ENCODE measurements around the gene PTGES. TPM values are rescaled to one million over a fixed set of nuclear protein-coding genes. Genes with fewer than 3 reads are reported as not detected.

PTGES gene
- total RNA-seq, 2 experiments from 2014 or later: not detected

DNA sequence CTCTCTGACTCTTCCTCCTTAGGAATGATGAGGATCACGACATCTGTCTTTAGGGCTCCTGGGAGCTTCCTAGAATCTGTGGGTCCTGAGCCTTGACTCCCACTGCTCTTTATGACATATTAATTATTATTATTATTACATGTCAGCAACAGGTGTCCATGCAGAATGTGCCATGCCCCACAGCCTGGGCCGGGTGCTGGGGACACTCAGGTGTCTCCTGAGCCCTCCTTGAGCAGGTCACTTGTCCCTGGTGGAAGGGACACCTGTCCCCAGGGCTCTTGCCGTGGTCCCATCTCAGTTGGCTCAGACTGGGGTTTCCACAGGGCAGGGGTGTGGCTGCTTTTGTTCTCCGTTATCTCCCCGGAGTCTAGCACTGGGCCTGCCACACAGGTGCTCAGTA lies 34.2 kb downstream of the PTGES start:
- no peaks in the 10 kb centered on the region for H3K36me3 Mint-ChIP-seq (ENCODE audit: low read depth)
- POLR2A ChIA-PET: no interaction called here

DNA sequence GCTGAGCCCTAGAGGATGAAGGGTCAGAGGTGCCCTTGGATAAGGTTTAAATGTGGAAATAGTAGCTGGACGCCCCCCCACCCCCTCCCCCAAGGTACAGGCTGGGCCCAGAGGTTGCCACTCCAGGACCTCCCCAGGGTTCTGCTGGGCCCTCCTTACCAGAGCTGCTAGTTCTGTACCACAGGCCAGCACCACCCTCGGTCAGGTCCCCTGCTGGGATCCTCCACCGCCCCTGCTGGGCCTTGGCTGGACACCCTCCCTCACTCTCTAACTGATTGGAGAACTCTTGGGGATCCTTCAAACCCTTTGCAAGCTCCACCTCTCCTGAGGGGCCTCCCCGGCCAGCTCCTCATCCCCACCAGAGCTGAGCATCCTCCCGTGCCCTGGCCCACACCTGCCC lies 34.9 kb downstream of the PTGES start:
- Mint-ChIP-seq H3K27me3 (peaks cover 2% of the 10 kb centered on the region), H3K4me1 (peaks cover 3% of the 10 kb centered on the region), H3K9me3 (no peaks in the 10 kb centered on the region), H3K4me3 (no peak overlapping the region), H3K36me3 (ENCODE audit: low read depth) (no peaks in the 10 kb centered on the region), H3K27ac (no peak overlapping the region)
- CTCF ChIA-PET: interaction anchor here (0.6 to 1.0 kb wide), 2 partner anchors 8 to 341 kb away, joined by 4 to 5 read pairs; no protein-coding TSS in a partner anchor
- POLR2A ChIA-PET: no interaction called here
- no peak for DNase-seq

More for the DNA sequence above, 34.2 kb downstream of the PTGES start:
- no peak for DNase-seq
- CTCF ChIA-PET: interaction anchor here (1.0 kb wide), 1 partner anchor 7 kb away, joined by 5 read pairs; no protein-coding TSS in a partner anchor
- H3K27ac Mint-ChIP-seq: no peak overlapping the region
- H3K4me1 Mint-ChIP-seq: no peaks in the 10 kb centered on the region
- no peak overlapping the region for H3K4me3 Mint-ChIP-seq
- H3K9me3 Mint-ChIP-seq: no peaks in the 10 kb centered on the region
- H3K27me3 Mint-ChIP-seq: peaks cover 2% of the 10 kb centered on the region

DNA sequence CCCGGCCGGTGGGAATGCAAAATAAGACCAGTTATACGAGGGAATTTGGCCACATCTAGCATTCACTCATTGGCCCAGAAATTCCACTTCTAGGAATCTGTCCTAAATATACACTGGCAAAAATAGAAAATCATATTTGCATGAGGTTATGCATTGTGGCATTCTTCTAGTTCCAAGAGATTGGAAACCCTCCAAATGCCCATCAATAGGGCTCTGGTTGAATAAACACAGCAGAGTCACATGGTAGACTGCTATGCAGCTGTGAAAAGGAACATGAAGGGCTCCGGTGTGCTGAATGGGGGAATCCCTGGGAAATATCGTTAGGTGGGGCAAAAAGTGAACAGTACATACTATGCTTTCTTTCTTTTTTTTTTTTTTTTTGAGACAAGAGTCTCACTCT lies 36.8 kb downstream of the PTGES start:
- H3K9me3 Mint-ChIP-seq: no peaks in the 10 kb centered on the region
- no peaks in the 10 kb centered on the region for H3K36me3 Mint-ChIP-seq (ENCODE audit: low read depth)
- H3K4me1 Mint-ChIP-seq: peaks cover 18% of the 10 kb centered on the region
- no peak for DNase-seq
- ChIA-PET CTCF (interaction anchor here (1.2 kb wide), 1 partner anchor 10 kb away, joined by 9 read pairs; no protein-coding TSS in a partner anchor), POLR2A (no interaction called here)
- H3K27ac Mint-ChIP-seq: no peak overlapping the region
- no peak overlapping the region for H3K4me3 Mint-ChIP-seq
- peaks cover 2% of the 10 kb centered on the region for H3K27me3 Mint-ChIP-seq

DNA sequence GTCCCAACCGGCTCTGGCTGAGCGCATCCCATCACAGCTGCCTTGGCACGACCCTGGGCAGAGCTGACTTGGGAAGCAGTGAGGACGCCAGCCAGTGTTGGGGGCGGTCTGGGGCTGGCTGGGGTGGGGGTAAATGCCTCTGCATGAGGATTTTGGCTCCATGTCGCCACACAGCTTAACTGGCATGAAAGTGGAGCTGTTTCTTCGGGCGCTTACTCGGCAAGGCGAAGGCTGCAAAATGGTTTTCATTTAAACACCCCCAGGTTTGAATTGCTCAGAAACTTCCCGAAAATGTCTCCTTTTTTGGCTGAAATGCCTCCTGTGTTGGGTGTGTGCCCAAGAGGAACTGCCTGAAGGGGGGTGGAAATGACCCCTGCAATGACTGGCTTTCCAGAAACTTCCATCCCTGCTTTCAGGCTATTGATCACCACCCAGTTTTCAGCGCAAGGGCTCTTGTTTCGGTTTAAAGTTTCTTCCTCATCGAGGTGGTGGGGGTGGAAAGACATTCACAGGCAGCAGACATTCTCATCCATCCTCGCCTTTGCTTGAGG lies 38.3 kb downstream of the PTGES start:
- H3K4me1 Mint-ChIP-seq: peaks cover 23% of the 10 kb centered on the region
- CTCF ChIA-PET: interaction anchor here (0.5 to 1.1 kb wide), 3 partner anchors 52 to 533 kb away, joined by 3 to 4 read pairs (median 4); no protein-coding TSS in a partner anchor
- H3K9me3 Mint-ChIP-seq: no peaks in the 10 kb centered on the region
- H3K36me3 Mint-ChIP-seq (ENCODE audit: low read depth): no peaks in the 10 kb centered on the region
- POLR2A ChIA-PET: no interaction called here
- DNase-seq: no peak
- peaks cover 2% of the 10 kb centered on the region for H3K27me3 Mint-ChIP-seq
- H3K27ac Mint-ChIP-seq: no peak overlapping the region
- no peak overlapping the region for H3K4me3 Mint-ChIP-seq

DNA sequence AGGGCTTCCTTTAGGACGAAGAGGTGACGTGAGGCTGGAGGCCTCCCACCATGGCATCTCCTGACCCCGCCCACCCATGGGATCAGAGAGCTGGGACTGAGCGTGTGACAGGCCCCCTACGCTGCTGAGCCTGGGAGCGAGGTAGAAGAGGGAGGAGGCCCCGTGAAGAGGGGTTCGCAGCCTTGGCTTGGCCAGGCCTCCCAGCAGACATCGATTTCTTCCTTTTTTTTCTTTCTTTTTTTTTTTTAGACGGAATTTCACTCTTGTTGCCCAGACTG lies 39.5 kb downstream of the PTGES start:
- DNase-seq: no peak
- no peaks in the 10 kb centered on the region for H3K9me3 Mint-ChIP-seq
- H3K36me3 Mint-ChIP-seq (ENCODE audit: low read depth): no peaks in the 10 kb centered on the region
- POLR2A ChIA-PET: interaction anchor here (0.7 kb wide), 1 partner anchor 325 kb away, joined by 4 read pairs; no protein-coding TSS in a partner anchor
- H3K4me1 Mint-ChIP-seq: peaks cover 23% of the 10 kb centered on the region
- no peak overlapping the region for H3K4me3 Mint-ChIP-seq
- CTCF ChIA-PET: interaction anchor here (1.0 kb wide), 1 partner anchor 13 kb away, joined by 4 read pairs; no protein-coding TSS in a partner anchor
- no peak overlapping the region for H3K27ac Mint-ChIP-seq
- peaks cover 2% of the 10 kb centered on the region for H3K27me3 Mint-ChIP-seq

DNA sequence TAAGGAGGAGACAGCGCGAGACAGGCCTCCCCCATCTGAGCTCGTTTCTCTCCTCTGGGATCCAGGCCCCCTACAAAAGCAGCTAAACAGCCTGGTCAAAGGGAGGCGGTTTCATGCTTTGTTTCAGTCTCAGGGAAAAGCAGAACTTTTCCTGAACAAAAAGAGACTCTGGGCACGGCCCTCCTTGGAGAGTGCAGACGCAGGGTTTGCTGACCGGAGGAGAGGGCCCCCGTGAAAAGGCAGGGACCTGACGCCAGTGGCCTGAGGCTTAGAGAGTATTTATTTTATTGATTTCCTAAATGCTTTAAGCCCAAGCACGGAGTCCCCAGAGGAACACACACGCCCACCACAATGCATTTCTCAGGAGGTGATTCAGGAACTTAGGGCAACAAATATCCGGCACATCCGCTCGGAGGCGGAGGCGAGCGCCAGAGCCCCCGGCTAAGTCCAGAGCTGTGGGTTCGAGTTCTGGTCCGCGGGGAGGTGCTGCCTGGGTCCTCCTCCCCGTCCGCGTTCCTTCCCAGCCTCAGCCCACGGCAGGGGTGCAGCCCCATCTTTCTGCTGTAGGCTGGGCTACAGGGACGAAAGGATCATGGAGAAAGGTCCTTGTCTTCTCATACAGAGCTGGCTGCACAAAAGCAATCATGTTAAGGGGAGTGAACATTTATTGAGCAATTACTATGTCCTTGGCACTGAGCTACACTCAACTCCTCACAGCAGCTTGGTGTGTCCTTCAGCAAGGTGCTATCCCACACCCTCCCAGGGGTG lies 40.0 kb downstream of the PTGES start:
- no peak for DNase-seq

DNA sequence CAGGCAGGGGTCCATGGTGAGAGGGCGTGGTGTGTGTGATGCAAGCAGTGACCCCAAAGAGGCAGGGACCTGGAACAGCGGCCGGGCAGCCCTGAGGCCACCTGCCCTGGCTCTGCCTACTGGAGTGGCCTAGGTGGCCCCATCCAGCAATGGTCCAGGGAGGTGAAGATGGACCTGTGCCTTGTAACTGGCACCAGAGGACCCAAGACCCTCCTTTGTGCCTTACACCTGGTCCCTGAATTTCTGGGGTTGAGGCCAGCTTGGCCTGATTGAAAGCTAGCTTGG lies 42.7 kb downstream of the PTGES start:
- POLR2A ChIA-PET: no interaction called here
- Mint-ChIP-seq H3K27ac (no peak overlapping the region), H3K9me3 (no peaks in the 10 kb centered on the region), H3K4me3 (no peak overlapping the region), H3K27me3 (no peaks in the 10 kb centered on the region), H3K36me3 (ENCODE audit: low read depth) (no peaks in the 10 kb centered on the region), H3K4me1 (peaks cover 23% of the 10 kb centered on the region)
- CTCF ChIA-PET: interaction anchor here (1.0 kb wide), 1 partner anchor 13 kb away, joined by 4 read pairs; no protein-coding TSS in a partner anchor
- DNase-seq: no peak

More for the DNA sequence above, 40.0 kb downstream of the PTGES start:
- H3K4me1 Mint-ChIP-seq: peaks cover 23% of the 10 kb centered on the region
- H3K36me3 Mint-ChIP-seq (ENCODE audit: low read depth): no peaks in the 10 kb centered on the region
- POLR2A ChIA-PET: no interaction called here
- CTCF ChIA-PET: interaction anchor here (0.9 to 1.5 kb wide), 4 partner anchors 13 to 574 kb away, joined by 3 to 6 read pairs (median 4); no protein-coding TSS in a partner anchor
- no peak overlapping the region for H3K27ac Mint-ChIP-seq
- H3K4me3 Mint-ChIP-seq: no peak overlapping the region
- no peaks in the 10 kb centered on the region for H3K9me3 Mint-ChIP-seq
- H3K27me3 Mint-ChIP-seq: peaks cover 2% of the 10 kb centered on the region

DNA sequence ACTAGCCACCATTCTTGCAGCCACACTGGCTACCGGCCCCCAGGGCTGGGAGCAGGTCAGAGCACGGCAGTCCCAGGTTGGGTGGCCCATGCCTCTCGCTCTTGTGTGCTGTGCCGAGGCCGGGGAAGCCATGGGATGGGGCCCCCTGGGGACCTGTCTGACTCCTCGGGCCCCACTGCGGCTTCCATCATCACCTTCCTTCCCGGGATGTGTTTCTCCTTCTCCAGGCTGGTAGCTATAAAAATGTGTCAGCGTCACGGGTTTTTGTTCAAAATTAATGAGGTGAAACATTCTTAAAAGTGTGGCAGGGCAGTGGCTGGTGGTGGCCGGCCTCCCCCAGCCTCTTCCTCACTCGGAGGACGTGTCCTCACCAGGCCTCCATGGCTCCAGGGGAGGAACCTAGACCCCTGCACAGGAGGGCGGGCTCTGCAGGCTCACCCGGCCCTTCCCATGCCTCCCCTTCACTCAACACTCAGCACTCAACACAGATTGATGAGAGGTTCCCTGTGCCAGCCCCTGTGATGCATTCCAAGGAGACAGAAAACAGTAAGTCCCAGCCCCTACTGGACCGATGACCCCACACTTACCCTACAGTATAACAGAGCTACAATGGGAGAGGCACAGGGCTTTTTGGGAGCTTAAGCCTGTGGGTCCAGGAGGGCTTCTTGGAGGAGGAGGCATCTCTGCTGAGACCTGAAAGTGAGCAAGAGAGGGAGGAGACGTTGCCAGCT lies 43.2 kb downstream of the PTGES start:
- H3K9me3 Mint-ChIP-seq: no peaks in the 10 kb centered on the region
- ChIA-PET CTCF (interaction anchor here (1.0 kb wide), 1 partner anchor 12 kb away, joined by 4 read pairs; no protein-coding TSS in a partner anchor), POLR2A (no interaction called here)

DNA sequence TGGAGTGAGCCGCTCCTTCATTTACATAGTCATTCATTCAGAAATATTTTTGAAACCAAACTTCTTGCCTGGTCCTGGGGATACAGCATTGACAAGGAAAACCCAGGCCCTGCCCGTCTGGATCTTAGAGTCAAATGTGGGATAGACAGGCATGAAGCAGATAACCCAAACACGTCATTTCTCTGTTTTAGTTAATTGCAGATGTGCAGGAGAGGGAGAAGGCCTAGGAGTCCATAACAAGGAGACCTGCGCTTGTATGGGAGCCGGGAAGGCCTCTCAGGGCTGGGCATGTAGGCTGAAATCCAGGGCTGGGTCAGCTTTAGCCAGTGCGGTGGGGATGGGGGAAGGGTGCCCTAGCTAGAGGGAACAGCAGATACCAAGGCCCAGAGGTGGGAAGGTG lies 44.0 kb downstream of the PTGES start:
- DNase-seq: no peak
- ChIA-PET POLR2A (no interaction called here), CTCF (interaction anchor here (0.6 kb wide), 1 partner anchor 561 kb away, joined by 3 read pairs; no protein-coding TSS in a partner anchor)
- Mint-ChIP-seq H3K27me3 (no peaks in the 10 kb centered on the region), H3K36me3 (ENCODE audit: low read depth) (no peaks in the 10 kb centered on the region), H3K4me3 (no peak overlapping the region), H3K9me3 (no peaks in the 10 kb centered on the region), H3K27ac (peak overlapping the region; percentile 36), H3K4me1 (peaks cover 23% of the 10 kb centered on the region)

More for the DNA sequence above, 43.2 kb downstream of the PTGES start:
- H3K27me3 Mint-ChIP-seq: no peaks in the 10 kb centered on the region
- no peak overlapping the region for H3K4me3 Mint-ChIP-seq
- no peak for DNase-seq
- peaks cover 23% of the 10 kb centered on the region for H3K4me1 Mint-ChIP-seq
- H3K36me3 Mint-ChIP-seq (ENCODE audit: low read depth): no peaks in the 10 kb centered on the region
- no peak overlapping the region for H3K27ac Mint-ChIP-seq

DNA sequence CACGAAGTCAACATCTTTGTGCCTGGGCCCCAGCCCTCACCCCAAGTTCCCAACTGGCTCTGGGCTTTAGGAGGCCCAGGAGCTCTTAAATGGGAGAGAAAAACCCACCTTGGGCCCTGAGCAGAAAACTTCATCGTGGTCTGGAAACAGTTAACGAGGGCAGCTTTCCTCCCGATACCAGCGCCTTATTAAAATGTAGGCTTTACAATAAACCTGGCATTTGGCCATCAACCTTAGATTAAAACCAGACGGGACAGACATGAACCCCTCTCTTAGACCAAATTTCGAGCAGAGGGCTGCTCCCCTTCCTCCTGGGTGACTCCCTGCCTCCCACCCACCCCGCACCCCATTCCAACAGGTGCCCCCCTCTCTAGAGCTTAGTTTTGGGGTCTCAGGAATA lies 48.0 kb downstream of the PTGES start:
- POLR2A ChIA-PET: no interaction called here
- Mint-ChIP-seq H3K36me3 (ENCODE audit: low read depth) (no peaks in the 10 kb centered on the region), H3K4me1 (no peaks in the 10 kb centered on the region), H3K27me3 (no peaks in the 10 kb centered on the region), H3K9me3 (no peaks in the 10 kb centered on the region), H3K27ac (no peak overlapping the region), H3K4me3 (no peak overlapping the region)
- CTCF ChIA-PET: interaction anchor here (0.6 kb wide), 1 partner anchor 264 kb away, joined by 3 read pairs; no protein-coding TSS in a partner anchor
- no peak for DNase-seq

DNA sequence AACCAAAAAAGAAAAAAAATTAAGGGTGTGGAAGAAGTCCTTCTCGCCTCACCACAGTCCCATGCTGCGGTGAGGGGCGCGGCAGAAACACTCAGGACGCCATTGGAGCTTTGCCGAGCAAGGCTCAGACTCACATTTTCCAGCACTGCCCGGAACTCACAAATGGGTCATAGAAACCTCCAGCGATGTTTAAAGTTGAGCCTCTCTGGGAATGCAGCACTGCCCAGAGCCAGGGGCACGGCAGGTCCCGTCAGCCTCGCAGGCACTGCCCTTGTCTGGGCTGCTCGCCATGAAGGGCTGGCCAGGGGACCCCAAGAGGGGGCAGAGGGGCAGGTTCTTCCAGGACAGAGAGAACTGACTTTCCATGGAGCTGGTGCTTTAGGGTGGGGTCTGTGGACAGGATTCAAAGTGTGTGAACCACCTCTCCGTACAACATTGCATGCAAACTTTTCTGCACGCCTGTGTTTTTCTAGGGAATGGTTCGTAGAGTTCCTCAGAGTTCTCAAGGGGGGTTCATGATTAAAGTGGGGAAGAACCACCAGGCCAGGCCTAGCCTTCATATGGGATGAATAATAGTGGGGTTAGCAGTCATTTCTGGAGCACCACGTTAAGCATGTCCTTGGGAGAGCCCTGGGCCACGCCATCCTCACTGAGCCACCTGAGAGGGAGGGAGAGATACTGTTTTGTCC lies 49.0 kb downstream of the PTGES start:
- POLR2A ChIA-PET: no interaction called here
- DNase-seq: no peak
- no peaks in the 10 kb centered on the region for H3K4me1 Mint-ChIP-seq
- no peak overlapping the region for H3K4me3 Mint-ChIP-seq
- no peaks in the 10 kb centered on the region for H3K9me3 Mint-ChIP-seq
- CTCF ChIA-PET: no interaction called here
- peaks cover 8% of the 10 kb centered on the region for H3K27me3 Mint-ChIP-seq
- no peak overlapping the region for H3K27ac Mint-ChIP-seq
- H3K36me3 Mint-ChIP-seq (ENCODE audit: low read depth): no peaks in the 10 kb centered on the region

DNA sequence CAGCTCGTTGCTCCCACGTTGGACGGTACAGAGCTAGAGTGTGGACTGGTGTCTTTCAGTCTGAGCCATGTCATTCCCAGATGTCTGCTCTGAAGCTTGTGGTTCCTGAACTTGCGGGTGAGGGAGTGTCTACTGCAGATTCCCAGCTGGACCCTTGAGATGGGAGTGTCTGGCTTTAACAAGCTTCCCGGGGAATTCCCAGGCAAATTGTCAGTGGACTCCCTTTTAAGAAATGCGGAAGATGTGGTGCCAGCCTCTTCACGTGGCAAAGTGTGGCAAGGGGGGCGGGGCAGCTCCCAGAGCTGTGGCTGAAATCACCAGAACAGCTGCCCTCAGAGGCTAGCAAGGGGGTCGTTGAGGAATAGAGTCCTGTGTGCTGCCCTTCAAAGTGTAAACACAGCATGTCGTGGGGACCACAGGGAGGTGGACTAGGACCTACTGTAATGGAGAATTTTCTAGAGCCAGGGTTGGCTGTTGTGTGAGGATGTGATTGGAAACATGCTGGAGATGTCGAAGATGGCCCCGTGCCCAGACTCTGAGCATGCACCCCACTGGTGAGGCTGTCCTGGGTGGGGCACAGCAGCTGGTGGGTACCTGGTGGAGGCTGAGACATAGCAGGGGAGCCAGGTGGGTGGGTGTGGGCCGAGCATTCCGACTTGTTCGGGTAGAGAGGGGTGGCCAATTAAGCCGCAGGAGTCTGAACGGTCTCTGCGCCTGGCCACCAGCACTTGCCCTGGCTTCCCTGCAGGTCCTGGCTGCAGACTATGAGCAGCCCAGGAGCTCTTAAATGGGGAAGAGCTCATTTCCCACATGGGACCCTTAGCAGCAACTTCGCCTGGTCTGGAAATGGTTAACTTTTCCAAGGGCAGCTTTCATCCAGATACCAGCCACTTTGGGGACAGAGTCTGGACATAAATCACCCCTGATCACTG lies 50.0 kb downstream of the PTGES start:
- Mint-ChIP-seq H3K9me3 (no peaks in the 10 kb centered on the region), H3K4me1 (no peaks in the 10 kb centered on the region), H3K4me3 (no peak overlapping the region), H3K27ac (no peak overlapping the region), H3K36me3 (ENCODE audit: low read depth) (no peaks in the 10 kb centered on the region), H3K27me3 (peaks cover 9% of the 10 kb centered on the region)
- ChIA-PET POLR2A (no interaction called here), CTCF (no interaction called here)
- no peak for DNase-seq
